Subcutaneous adipose tissue (tissue), 4 donors: ENCODE results near the gene WBP1. TPM values are rescaled to one million over a fixed set of nuclear protein-coding genes. Genes with fewer than 3 reads are reported as not detected.

Source experiments
- total RNA-seq, 4 donors: library from RNA; depleted of rRNA; stranded (reverse); fragments of >200 nt; gene quantifications; one replicate each; pipeline ENCODE4 v1.1.0, GENCODE V29; 2016
- TF ChIP-seq, protein P1 (sequence below): fragments of 450-650 bp; IDR thresholded peaks from one replicate; pipeline ENCODE4 v1.5.1; 2016; ENCODE audit warnings: low read depth, mild to moderate bottlenecking, control low read depth, antibody characterized with exemption, moderate library complexity

The WBP1 gene
- total RNA-seq, 4 donors from 2014 or later: 18.9 to 55.3 (median 47.8) TPM

DNA sequence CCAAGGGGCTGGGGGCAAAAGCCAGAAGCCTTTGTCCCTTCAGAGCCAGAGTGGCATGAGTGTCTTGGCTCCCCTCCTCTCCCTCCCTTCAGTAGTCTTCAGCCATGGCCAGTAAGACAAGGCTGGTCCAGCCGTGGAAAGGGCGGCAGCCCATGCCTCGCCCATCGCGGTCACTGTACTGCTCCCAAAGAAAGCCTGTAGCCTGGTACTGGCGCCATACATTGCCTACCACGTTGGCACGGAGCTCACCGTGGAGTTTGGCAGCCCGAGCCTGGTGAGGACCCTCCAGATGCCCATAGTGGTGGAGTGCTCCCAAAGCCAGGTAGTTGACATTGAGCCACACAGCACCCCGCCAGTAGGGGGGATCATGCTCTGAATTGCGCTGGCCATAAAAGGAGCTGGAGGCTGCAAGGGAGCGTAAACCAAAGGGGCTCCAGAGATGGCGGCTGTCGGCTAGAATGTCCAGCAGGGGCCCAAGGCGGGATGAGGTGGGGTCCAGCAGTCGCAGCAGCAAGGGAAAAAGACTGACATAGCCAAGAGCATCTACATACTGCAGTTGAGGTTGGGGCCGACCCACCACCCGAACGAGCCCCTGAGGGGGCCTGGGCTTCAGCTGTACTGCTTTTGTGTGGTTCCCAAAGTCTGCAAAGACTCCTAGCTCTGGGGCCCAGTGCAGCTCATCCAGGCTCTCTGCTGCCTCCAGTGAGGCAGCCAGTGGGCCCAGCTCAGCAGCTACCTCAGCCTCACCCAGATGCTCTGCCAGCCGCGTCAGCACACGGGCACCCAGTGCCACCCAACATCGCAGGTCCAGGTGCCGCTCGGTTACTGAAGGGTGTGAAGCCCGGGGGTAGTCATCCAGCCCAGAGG is 3.2 kb downstream of the WBP1 start:
- TF ChIP-seq, protein P1, sequence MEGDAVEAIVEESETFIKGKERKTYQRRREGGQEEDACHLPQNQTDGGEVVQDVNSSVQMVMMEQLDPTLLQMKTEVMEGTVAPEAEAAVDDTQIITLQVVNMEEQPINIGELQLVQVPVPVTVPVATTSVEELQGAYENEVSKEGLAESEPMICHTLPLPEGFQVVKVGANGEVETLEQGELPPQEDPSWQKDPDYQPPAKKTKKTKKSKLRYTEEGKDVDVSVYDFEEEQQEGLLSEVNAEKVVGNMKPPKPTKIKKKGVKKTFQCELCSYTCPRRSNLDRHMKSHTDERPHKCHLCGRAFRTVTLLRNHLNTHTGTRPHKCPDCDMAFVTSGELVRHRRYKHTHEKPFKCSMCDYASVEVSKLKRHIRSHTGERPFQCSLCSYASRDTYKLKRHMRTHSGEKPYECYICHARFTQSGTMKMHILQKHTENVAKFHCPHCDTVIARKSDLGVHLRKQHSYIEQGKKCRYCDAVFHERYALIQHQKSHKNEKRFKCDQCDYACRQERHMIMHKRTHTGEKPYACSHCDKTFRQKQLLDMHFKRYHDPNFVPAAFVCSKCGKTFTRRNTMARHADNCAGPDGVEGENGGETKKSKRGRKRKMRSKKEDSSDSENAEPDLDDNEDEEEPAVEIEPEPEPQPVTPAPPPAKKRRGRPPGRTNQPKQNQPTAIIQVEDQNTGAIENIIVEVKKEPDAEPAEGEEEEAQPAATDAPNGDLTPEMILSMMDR: no peak

DNA sequence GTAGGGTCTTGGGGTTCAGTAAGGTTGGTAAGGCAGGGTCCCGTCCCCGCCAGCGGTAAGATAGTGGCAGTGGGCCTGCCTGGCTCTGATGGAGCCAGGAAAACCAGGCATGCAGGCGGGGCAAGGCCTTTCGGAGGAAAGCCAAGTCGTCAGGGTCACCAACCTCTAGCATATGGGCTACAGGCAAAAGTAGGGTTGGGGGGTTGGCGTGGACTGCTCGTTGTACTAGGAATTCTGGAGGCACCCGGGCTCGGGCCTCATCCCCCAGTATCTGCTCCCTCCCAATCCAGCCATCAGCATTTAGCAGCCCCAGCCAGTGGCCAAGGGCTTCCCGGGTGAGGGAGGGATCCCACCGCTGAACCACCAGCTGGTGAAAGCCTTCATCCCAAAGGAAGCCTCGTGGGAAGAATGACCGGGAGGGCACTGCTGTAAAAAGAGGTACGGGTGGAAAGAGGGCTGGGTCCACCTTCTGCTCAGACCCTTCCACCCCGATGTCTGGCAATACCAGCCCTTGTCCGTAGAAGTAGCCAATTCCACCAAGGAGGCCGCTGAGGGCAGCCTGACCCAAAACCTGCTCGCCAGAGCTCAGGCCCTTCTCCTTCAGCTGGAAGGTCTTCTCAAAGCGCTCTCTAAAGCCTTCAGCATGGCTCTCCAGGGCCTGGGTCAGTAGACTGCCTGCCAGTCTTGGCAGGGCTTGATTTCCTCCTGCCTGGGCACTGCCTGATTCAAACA is 4.0 kb downstream of the WBP1 start:
- TF ChIP-seq, protein P1: no peak

DNA sequence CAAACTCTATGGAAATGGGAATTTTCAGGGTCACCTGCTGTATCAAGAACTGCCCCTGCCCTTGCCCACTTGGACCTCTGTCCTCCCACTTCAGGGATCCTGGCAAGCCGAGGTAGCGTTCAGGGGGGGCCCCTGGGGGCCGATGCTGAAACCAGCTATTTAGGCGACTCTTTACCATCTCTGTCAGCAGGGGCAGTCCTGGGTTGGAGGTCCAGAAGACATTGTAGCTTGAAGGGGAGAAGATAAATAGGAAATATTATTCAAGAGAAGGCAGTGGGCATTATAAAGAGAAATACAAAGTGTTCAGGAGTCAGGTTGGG is 4.5 kb downstream of the WBP1 start:
- TF ChIP-seq, protein P1: no peak

DNA sequence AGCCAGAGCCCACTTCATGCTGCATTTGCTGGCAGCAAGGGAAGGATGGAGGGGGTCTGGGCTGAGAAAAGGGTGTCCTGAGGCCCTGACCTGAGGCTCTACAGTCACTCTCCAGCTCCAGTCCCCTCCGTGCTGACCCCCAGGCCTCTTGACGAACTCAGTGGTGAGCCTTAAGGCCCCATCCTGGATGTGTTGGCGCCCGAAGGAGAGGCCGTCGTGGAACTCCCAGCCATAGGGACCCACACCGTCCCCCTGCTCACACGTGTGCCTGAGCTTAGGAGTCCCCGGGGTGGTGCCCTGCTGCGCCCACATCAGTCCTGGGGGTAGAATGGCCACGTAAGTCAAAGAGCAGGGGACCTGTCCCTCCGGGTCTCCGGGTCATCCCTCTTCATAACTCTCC is 6.2 kb downstream of the WBP1 start:
- TF ChIP-seq, protein P1: no peak

DNA sequence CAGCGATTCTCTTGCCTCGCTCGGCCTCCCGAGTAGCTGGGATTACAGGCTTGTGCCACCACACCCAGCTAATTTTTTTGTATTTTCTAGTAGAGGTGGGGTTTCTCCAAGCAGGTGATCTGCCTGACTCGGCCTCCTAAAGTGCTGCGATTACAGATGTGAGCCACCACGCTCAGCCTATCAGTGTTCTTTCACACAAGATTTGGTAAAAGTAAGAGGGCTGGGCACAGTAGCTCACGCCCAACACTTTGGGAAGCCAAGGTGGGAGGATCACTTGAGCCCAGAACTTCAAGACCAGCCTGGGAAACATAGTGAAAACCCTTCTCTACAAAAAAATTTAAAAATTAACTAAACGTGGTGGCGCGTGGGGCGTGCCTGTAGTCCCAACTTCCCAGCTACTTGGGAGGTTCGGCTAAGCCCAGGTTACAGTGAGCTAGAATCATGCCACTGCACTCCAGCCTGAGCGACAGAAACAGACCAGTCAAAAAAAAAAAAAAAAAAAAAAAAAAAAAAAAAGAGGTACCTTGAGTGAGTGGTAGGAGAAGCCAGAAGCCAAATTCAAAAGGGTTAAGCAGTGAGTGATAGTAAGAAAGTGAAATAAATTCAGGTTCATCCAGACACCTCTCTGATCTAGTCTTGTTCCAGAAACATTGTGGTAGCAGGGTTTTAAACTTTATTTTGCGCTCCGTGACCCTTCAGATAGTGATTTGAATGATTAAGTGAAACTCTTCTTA is 13.3 kb downstream of the WBP1 start:
- TF ChIP-seq, protein P1: no peak

DNA sequence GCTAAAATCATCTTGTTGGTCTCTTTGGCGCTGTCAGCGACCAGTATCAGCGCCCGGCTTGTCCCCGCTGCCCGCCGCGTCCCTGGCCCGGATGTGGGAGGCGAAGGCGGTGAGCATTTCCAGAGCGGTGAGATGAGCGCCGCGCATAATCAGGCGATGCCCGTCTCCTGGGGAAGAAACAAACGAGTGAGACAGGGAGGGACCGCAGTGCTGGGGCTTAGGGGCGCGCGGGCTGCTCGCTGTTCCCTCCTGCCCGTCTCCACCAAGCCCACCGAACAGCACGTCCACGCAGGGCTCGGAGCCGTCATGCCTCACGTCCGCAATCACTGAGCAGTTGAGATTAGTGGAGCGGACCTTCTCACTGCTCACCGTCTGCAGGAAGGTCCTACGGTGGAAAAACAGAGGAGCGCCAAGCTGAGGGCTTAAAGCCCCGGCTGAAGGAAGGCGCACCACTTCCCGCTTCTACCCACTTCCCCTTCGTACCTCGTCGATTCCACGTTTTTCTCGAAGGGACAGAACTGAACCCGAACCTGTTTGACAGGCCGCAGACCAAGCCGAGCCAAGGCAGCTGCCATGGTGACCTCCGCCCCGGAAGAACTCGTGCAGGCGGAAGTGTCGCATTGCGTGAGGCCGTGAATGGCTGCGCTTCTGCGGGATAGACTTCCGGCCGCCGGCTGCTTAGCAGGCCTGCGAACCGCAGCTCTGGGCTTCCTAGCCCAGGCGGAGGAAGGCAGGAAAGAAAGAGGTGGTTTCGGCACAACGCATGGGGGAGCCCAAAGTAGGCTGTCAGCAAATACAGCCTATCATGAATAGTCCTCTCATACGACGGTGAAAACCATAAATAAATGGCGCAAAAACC is 14.1 kb downstream of the WBP1 start, which contains the start of gene MRPL53:
Gene MRPL53, minus strand, starts transcription at position 595 of the 859 bp plus-strand sequence. Its CDS starts 20 bp downstream, at position 575.
- TF ChIP-seq, protein P1: no peak
